CD1c-positive myeloid dendritic cell (primary cell): ENCODE results near the gene SWSAP1.

Source experiments
- DNase-seq: peaks from one replicate; pipeline ENCODE4 v3.0.0-alpha.2; 2016; ENCODE audit errors: extremely low spot score

Gene SWSAP1

DNA sequence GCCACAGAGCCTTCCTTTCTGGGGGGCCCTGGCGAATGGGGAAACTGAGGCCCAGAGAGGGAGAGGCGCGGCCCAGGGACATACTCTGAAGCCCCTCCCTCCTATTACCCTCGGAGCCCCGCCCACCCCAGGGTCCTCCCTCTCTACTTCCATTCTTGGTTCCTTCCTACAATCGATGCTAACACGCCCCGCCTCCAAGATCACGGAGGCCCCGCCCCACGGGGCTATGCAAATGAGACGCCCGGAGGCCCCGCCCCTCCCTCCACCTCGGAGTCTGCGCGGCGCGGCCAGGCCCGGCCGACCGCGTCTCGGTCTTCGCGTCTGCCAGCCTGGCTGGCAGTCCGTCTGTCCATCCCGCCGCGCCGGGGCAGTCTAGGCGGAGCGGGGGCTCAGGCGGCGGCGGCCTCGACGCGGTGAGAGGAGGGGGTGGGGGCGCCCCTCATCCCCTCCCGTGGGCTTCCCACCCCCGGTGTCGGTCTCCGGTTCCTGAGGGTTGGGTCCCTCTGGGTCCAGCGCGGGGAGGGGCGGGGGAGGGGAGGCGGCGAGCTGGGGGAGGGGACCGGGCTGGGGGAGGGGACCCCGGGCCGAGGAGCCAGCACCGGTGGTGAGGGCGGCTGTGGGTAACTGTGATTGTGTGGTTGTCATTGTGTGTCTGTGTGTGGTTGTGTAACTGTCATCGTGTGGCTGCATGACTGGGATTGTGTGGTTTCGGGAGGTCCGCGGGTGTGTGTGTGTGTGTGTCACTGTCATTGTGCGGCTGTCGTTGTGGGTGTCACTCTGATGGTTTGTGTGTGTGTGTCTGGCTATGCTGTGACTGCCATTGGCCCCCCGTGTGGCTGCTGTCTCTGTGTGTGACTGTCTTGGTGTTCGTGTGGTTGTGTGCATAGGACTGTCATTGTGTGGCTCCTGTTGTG, 19.0 kb upstream of the SWSAP1 start, which contains the start of gene PLPPR2:
Gene PLPPR2 (plus strand): TSS at position 273 of the 914 bp plus-strand sequence. CDS start 2,242 bp downstream, outside the sequence.
- DNase-seq: peak; percentile 96

GRCh38 chr19:11356074-11356397, 18.4 kb upstream of the SWSAP1 start:
- DNase-seq: no peak

- no peak for DNase-seq
Observed at GRCh38 chr19:11356676-11357550, 17.6 kb upstream of the SWSAP1 start.

GRCh38 chr19:11359421-11359820, 15.0 kb upstream of the SWSAP1 start:
- no peak for DNase-seq

- DNase-seq: no peak
Observed at GRCh38 chr19:11361037-11361770, 13.3 kb upstream of the SWSAP1 start.

DNA sequence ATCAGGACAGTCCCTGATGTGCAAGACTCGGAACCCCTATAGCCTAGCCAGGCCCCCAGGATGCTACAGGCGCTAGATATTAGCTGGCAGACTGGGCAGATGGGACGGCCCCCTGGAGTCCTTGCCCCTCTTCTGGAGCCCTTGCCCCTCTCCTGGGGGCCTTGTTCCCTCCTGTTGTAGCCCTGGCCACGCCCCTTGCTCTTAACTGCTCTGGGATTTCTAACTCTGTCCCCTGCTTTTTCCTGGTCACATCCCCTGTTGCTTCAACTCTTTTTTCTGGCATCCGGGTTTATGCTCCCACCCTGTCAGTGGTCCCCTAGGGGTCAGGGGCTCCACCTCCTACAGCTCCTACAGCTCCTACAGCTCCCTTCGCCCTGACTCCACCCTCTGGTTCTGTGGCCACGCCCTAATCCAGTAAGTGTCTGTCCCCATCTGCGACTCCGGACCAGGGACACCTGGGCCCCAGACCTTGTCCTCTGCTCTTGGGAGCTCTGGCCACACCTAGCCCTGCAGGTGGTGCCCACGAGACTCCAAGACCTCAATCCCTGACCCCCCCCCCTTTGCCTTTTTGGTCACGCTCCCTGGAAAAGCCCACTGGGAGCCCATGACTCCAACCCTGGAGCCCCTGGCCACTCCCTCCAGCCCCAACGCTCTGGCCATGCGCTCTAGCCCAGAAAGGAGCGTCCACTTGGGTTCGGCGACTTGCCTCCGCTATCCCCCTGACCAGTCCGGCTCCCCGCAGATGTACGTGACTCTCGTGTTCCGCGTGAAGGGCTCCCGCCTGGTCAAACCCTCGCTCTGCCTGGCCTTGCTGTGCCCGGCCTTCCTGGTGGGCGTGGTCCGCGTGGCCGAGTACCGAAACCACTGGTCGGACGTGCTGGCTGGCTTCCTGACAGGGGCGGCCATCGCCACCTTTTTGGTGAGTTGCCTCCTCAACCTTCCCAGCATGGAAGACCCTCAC, 12.4 kb upstream of the SWSAP1 start:
- DNase-seq: no peak

DNA sequence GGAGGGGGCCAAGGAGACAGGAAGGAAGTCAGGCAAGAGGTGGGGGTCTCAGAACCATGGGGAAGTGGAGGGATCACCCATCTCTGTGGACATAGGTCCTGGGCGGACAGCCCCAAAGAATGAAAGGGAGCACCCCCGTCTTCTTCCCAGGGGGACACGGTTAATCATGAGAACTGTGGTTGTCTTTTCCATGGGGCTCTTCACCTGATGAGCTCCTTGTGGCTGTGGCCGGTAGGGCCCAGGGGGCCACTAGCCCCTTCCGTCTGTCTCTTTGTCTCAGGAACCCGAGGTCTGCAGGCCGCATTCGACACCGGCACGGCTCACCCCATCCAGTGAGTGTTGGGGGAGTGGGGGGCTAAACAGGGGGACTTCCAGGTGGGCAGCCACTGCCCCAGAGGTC, 10.6 kb upstream of the SWSAP1 start:
- DNase-seq: no peak

GRCh38 chr19:11364296-11364904, 10.1 kb upstream of the SWSAP1 start:
- DNase-seq: no peak

GRCh38 chr19:11364935-11365334, 9.5 kb upstream of the SWSAP1 start:
- DNase-seq: no peak

DNA sequence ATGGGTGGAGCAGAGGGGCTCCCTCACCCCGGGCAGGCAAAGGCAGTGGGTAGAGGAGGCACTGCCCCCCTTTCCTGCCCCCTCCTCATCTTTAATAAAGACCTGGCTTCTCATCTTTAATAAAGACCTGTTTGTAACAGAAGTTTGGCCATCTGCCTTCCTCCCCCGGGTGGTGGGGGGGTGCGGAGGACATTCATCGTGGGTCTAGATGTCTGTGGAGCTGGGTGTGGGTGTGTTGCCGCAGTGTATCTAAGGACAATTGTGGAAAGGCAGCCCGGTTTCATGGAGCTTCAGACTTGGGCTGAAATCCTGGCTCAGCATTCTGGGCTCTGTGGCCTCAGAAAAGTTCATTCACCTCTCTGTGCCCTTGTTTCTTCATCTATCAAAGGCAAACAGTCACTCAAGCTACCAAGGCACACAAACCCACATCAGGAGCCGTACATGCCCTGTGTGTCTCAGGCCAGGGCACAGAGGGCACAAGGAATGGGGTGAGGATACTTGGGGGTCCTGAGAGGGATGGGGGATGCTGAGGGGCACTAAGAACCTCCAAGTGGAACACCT, 8.8 kb upstream of the SWSAP1 start:
- DNase-seq: no peak

DNA sequence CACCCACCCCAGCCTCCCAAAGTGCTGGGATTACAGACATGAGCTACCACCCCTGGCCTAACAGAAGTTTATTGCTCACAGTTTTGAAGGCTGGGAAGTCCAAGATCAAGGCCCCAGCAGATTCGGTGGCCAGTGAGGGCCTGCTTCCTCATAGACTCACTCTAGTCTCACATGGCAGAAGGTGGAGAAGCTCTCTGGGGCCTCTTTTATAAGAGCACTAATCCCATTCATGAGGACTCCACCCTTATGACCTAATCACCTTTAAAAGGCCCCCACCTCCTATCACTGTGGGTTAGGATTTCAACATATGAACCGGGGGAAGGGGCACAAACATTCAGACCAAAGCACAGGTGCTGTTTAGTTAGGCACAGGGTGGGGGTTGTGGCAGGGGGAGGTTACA, 6.9 kb upstream of the SWSAP1 start:
- DNase-seq: no peak

GRCh38 chr19:11370744-11371143, 3.7 kb upstream of the SWSAP1 start:
- no peak for DNase-seq

DNA sequence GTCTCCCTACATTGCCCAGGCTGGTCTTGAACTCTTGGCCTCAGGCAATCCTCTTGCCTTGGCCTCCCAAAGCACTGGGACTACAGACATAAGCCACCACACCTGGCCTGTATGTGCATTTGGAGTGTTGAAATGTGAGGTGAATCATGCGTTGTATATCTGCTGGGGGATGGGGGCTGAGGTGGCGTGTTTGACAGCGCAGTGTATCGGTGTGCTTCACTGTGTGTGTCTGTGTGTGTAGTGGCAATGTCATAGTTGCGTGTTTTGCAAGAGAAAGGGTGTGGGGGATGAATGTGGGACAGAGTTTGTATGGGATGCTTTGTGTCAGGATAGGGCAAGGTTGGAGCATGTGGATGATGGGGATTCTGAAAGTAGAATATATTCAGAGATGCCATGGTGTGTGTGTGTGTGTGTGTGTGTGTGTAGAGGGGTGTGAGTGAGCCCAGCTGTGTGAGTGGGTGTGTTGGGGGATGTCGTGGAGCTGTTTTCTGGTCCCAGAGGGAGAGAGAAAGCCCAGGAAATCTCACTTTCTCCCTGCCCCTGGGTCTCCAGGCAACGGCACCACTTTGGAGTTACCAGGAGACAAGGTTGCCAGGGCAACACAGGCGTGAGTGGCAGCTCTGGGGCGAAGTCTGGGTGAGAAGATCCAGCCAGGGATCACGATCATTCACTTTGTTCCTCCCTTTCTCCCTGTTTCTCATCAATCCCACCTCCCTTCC, 1.1 kb upstream of the SWSAP1 start:
- no peak for DNase-seq

- DNase-seq: peak; percentile 26
Observed at GRCh38 chr19:11373885-11374432, 507 bp upstream of the SWSAP1 start.

DNA sequence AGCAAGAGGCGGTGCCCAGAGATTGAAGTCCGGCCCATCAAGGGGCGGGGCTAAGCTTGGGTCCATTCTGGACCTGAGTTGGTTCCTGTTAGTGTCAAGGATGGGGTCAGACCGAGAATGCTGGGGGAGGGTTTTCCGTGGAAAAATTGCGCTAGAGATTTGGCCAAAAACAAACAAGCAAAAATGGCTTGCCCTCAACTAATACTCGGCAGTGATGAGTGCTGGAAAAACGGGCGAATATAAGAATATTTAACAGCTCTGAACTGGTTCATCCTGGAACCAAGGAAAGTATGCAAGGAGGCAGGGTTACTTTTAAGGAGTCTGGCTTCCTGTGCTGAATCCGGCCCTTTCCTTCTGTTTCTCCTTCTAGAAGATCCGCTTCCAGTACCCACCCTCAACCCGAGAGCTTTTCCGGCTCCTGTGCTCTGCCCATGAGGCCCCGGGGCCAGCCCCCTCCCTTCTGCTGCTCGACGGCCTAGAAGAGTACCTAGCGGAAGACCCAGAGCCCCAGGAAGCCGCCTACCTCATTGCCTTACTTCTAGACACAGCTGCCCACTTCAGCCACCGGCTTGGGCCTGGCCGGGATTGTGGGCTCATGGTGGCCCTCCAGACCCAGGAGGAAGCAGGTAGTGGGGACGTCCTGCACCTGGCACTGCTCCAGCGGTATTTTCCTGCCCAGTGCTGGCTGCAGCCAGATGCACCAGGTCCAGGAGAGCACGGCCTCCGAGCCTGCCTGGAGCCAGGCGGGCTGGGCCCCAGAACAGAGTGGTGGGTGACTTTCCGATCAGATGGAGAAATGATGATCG, 880 bp downstream of the SWSAP1 start:
- DNase-seq: peak; percentile 57

DNA sequence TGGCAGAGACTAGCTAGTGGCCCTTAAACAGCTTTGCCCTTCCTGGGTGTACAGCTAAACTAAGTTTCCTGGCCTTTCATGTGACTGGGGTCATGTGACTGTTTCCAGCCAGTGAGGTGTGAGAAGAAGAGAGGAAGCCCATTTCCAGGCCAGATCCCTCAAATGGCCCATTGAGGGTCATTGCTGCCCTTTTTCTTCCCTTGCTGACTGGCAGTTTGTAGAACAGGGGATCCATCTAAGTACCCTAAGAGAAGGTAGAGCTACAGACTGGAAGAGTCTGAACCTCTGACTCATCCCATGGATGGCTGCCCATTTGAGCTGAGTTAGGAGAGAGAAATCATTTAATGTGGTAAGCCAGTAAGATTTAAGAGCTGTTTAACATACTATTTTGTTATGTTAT, 2.8 kb downstream of the SWSAP1 start:
- DNase-seq: peak; percentile 68

GRCh38 chr19:11377756-11378155, 3.3 kb downstream of the SWSAP1 start:
- DNase-seq: no peak
